Spleen (tissue), 7 donors: Measurements from ENCODE around the gene IRS2.
"Not testable (repeated sequence)": the region's sequence is repeated elsewhere in the genome, so short reads cannot be mapped to it uniquely, and the experiment has no call there.

Source experiments
- POLR2A ChIP-seq, 3 donors: fragments of 450-650 bp; IDR thresholded peaks; one replicate each; pipeline ENCODE4 v1.5.1; 2017; ENCODE audit warnings: antibody characterized with exemption in 3 of 3, mild to moderate bottlenecking in 1 of 3
- POLR2AphosphoS5 ChIP-seq, 3 donors: sonication (generic); formaldehyde crosslinking; IDR thresholded peaks; one replicate each; pipeline ENCODE4 v1.5.1; 2017; ENCODE audit warnings: antibody characterized with exemption in 3 of 3
- TF ChIP-seq, protein P1 (sequence below), 11 experiments: fragments of 200-600 bp in 7 of 11; fragments of 450-650 bp in 4 of 11; sonication (generic) in 4 of 11; IDR thresholded peaks in 8 of 11; conservative IDR thresholded peaks in 3 of 11; 1 replicate in 7 of 11; 2 replicates in 4 of 11; pipeline versions ENCODE4 v1.4.0 to v1.8.0; 2016 to 2021; ENCODE audit warnings: antibody characterized with exemption in 11 of 11, inconsistent platforms in 4 of 11, mild to moderate bottlenecking in 1 of 11
- donor health status: DM: no; HTN: no; CAD: no; lungs with moderate emphysema.
- donor health status: DM: no; HTN: no; CAD: no.
- donor health status: DM: no; HTN: no; CAD: no.

DNA sequence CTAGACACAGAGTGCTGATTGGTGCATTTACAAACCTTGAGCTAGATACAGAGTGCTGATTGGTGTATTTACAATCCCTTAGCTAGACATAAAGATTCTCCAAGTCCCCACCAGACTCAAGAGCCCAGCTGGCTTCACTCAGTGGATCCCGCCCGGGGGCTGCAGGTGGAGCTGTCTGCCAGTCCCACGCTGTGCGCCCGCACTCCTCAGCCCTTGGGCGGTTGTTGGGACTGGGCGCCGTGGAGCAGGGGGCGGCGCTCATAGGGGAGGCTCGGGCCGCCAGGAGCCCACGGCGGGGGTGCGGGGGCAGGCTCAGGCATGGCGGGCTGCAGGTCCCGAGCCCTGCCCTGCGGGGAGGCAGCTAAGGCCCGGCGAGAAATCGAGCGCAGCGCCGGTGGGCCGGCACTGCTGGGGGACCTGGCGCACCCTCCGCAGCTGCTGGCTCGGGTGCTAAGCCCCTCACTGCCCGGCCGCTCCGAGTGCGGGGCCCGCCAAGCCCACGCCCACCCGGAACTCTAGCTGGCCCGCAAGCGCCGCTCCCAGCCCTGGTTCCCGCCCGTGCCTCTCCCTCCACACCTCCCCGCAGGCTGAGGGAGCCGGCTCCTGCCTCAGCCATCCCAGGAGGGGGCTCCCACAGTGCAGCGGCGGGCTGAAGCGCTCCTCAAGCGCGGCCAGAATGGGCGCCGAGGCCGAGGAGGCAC lies 53.8 kb downstream of the IRS2 start:
- not testable (repeated sequence) for TF ChIP-seq POLR2A, POLR2AphosphoS5 (IDR thresholded peaks at IDR 0.05)
- TF ChIP-seq, protein P1, sequence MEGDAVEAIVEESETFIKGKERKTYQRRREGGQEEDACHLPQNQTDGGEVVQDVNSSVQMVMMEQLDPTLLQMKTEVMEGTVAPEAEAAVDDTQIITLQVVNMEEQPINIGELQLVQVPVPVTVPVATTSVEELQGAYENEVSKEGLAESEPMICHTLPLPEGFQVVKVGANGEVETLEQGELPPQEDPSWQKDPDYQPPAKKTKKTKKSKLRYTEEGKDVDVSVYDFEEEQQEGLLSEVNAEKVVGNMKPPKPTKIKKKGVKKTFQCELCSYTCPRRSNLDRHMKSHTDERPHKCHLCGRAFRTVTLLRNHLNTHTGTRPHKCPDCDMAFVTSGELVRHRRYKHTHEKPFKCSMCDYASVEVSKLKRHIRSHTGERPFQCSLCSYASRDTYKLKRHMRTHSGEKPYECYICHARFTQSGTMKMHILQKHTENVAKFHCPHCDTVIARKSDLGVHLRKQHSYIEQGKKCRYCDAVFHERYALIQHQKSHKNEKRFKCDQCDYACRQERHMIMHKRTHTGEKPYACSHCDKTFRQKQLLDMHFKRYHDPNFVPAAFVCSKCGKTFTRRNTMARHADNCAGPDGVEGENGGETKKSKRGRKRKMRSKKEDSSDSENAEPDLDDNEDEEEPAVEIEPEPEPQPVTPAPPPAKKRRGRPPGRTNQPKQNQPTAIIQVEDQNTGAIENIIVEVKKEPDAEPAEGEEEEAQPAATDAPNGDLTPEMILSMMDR (IDR thresholded peaks at IDR 0.05 in 8 of 11, conservative IDR thresholded peaks at IDR 0.05 in 3 of 11), result not testable (repeated sequence)
